Mesendoderm (in vitro differentiated cells): Measurements from ENCODE around the gene TBC1D21.

Source experiments
- DNase-seq: peaks from one replicate; pipeline ENCODE4 v3.0.0; 2013
- H2AK5ac ChIP-seq: 2 replicates; pipeline ENCODE4 v1.6.1; 2013; ENCODE audit warnings: low read length, inconsistent platforms
- H2BK120ac ChIP-seq: 2 replicates; pipeline ENCODE4 v1.6.1; 2013; ENCODE audit warnings: low read depth, mild to moderate bottlenecking, low read length, moderate library complexity, mixed read lengths
- H2BK15ac ChIP-seq: replicated peaks from 2 replicates; pipeline ENCODE4 v1.6.1; 2013; ENCODE audit warnings: low read depth, mild to moderate bottlenecking, moderate library complexity
- H2BK5ac ChIP-seq: 2 replicates; pipeline ENCODE4 v1.6.1; 2013; ENCODE audit warnings: low read length, inconsistent platforms
- H3K18ac ChIP-seq: 2 replicates; pipeline ENCODE4 v1.6.1; 2013; ENCODE audit warnings: mild to moderate bottlenecking, low read length, mixed read lengths
- H3K23ac ChIP-seq: one replicate; pipeline ENCODE4 v1.6.1; 2013; ENCODE audit warnings: low read length
- H3K27ac ChIP-seq: 2 replicates; pipeline ENCODE4 v1.5.1; 2013; ENCODE audit warnings: low read depth, mild to moderate bottlenecking, inconsistent platforms, low read length, moderate library complexity
- H3K27me3 ChIP-seq: 2 replicates; pipeline ENCODE4 v1.6.1; 2013; ENCODE audit warnings: low read length, control low read depth, mild to moderate bottlenecking, inconsistent platforms; ENCODE audit not compliant: insufficient read depth, poor library complexity
- H3K36me3 ChIP-seq: 2 replicates; pipeline ENCODE4 v1.6.1; 2013; ENCODE audit warnings: low read length, inconsistent platforms; ENCODE audit not compliant: control insufficient read depth, insufficient read depth
- H3K4ac ChIP-seq: one replicate; pipeline ENCODE4 v1.6.1; 2013; ENCODE audit warnings: low read depth, mild to moderate bottlenecking, low read length, moderate library complexity
- H3K4me1 ChIP-seq: 2 replicates; pipeline ENCODE4 v1.6.1; 2013; ENCODE audit warnings: low read depth, low read length, inconsistent platforms; ENCODE audit not compliant: control insufficient read depth
- H3K4me2 ChIP-seq: 2 replicates; pipeline ENCODE4 v1.6.1; 2013; ENCODE audit warnings: low read length
- H3K4me3 ChIP-seq: 2 replicates; pipeline ENCODE4 v1.5.1; 2013; ENCODE audit warnings: mild to moderate bottlenecking, low read length
- H3K56ac ChIP-seq: one replicate; pipeline ENCODE4 v1.6.1; 2013; ENCODE audit warnings: low read length
- H3K79me1 ChIP-seq: 2 replicates; pipeline ENCODE4 v1.6.1; 2013; ENCODE audit warnings: low read length, inconsistent platforms
- H3K79me2 ChIP-seq: 2 replicates; pipeline ENCODE4 v1.6.1; 2013; ENCODE audit warnings: mild to moderate bottlenecking, low read length; ENCODE audit not compliant: control insufficient read depth, insufficient read depth
- H3K9ac ChIP-seq: 2 replicates; pipeline ENCODE4 v1.6.1; 2013; ENCODE audit warnings: low read length, inconsistent platforms
- H4K5ac ChIP-seq: one replicate; pipeline ENCODE4 v1.6.1; 2013; ENCODE audit warnings: low read length
- H4K8ac ChIP-seq: one replicate; pipeline ENCODE4 v1.6.1; 2013; ENCODE audit warnings: low read depth, mild to moderate bottlenecking, control low read depth, low read length, moderate library complexity
- WGBS: extraction: QIAGEN DNeasy Blood & Tissue Kit; methylation state at CpG from one replicate; pipeline ENCODE4 v1.1.7; 2013; ENCODE audit warnings: low lambda C conversion rate, missing lambda C conversion rate; ENCODE audit not compliant: insufficient coverage; ENCODE audit errors: extremely low coverage; 5-methylcytosine and 5-hydroxymethylcytosine counted together

Gene TBC1D21

DNA sequence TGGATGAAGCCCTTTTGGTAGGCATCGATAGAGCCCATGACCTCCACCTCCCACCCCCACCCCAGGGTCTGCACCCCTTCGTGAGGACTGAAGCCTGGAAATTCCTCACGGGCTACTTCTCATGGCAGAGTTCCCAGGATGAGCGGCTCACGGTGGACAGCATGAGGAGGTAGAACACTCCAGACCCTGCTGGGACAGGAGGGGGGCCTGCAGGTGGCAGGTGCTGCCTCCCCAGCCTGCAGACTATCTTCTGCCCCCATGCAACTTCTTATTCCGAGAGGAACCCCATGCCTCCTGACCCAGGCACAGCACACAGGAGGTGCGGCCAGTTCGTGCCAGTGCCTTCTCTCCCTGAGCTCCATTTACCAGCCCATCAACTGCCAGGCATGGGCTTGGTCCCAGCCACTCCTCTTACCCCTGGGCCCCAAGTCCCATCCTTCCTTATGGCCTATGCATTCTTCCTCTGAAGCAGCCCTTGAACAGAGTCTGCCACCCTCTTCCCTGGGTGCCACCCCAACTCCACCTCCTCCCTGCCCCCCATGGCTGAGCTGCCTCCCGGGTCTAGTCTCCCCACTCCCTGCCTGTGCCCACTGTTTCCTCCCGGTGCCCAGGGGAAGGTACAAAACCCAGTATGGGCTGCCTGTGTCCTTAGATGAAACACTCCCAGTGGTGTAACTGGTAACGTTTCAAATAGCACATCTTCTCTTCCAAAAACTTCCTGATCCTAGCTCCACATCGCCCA, 8.4 kb downstream of the TBC1D21 start:
- Histone ChIP-seq H3K4ac (no peak overlapping the region), H3K27me3 (no peaks in the 10 kb centered on the region), H3K9ac (no peak overlapping the region), H2BK15ac (no peak overlapping the region), H3K79me1 (no peaks in the 10 kb centered on the region), H3K4me1 (no peaks in the 10 kb centered on the region), H3K36me3 (no peaks in the 10 kb centered on the region), H3K4me3 (no peak overlapping the region), H3K79me2 (no peaks in the 10 kb centered on the region), H3K4me2 (no peak overlapping the region), H3K27ac (no peak overlapping the region), H3K18ac (no peak overlapping the region), H4K8ac (no peak overlapping the region), H2BK120ac (no peak overlapping the region), H2AK5ac (no peak overlapping the region), H2BK5ac (no peak overlapping the region), H4K5ac (no peak overlapping the region), H3K23ac (no peak overlapping the region), H3K56ac (no peak overlapping the region)
- WGBS: no CpG with 5 or more reads among the region's 12 CpGs
- DNase-seq: no peak

DNA sequence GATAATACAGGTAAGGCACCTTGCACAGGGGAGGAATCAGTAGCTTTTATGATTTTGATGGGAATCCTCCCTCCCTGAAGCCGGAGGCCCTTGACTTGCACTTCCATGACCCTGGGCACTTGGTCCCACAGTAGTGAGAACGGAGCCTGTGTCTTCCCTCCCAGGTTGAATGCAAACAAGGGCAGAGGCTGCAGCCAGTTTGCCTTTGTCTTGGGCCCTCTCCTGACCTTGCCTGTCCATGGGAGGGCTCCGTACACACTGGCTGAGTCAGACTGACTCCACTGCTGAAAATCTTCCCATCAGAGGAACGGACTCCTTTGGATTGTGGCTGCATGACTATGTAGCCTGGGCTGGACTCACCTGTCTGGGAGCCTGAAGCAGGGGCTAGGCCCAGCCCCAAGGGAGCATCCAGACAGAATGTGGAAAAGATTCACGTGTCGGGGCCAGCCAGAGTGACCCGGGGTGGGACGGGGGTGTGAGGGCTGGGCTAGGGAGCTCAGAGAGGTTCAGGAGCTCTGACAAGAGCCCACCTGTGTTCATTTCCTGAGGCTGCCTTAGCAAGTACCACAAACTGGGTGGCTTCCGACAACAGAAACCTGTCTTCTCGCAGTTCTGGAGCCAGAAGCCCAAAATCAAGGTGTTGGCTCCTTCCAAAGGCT, 9.5 kb downstream of the TBC1D21 start:
- Histone ChIP-seq H3K56ac (no peak overlapping the region), H2BK15ac (no peak overlapping the region), H3K27me3 (no peaks in the 10 kb centered on the region), H3K4me1 (no peaks in the 10 kb centered on the region), H3K4ac (no peak overlapping the region), H3K18ac (no peak overlapping the region), H4K5ac (no peak overlapping the region), H3K4me2 (no peak overlapping the region), H3K79me2 (no peaks in the 10 kb centered on the region), H3K4me3 (no peak overlapping the region), H3K79me1 (no peaks in the 10 kb centered on the region), H3K36me3 (no peaks in the 10 kb centered on the region), H3K9ac (no peak overlapping the region), H3K23ac (no peak overlapping the region), H2AK5ac (no peak overlapping the region), H4K8ac (no peak overlapping the region), H2BK120ac (no peak overlapping the region), H2BK5ac (no peak overlapping the region), H3K27ac (no peak overlapping the region)
- WGBS: no CpG with 5 or more reads among the region's 10 CpGs
- DNase-seq: no peak

GRCh38 chr15:73884159-73884558, 10.8 kb downstream of the TBC1D21 start:
- H3K9ac ChIP-seq: no peak overlapping the region
- no peak overlapping the region for H2BK120ac ChIP-seq
- no peak overlapping the region for H3K56ac ChIP-seq
- H3K4me2 ChIP-seq: no peak overlapping the region
- H3K27me3 ChIP-seq: no peaks in the 10 kb centered on the region
- no peak overlapping the region for H2BK15ac ChIP-seq
- no CpG with 5 or more reads among the region's 3 CpGs for WGBS
- no peaks in the 10 kb centered on the region for H3K79me1 ChIP-seq
- H3K27ac ChIP-seq: no peak overlapping the region
- H2BK5ac ChIP-seq: no peak overlapping the region
- H3K4me1 ChIP-seq: no peaks in the 10 kb centered on the region
- no peak for DNase-seq
- no peaks in the 10 kb centered on the region for H3K79me2 ChIP-seq
- H2AK5ac ChIP-seq: no peak overlapping the region
- H3K36me3 ChIP-seq: no peaks in the 10 kb centered on the region
- no peak overlapping the region for H3K18ac ChIP-seq
- H3K4ac ChIP-seq: no peak overlapping the region
- H4K8ac ChIP-seq: no peak overlapping the region
- no peak overlapping the region for H4K5ac ChIP-seq
- no peak overlapping the region for H3K4me3 ChIP-seq
- H3K23ac ChIP-seq: no peak overlapping the region

GRCh38 chr15:73885954-73886700, 12.8 kb downstream of the TBC1D21 start:
- no peak overlapping the region for H3K27ac ChIP-seq
- no peak overlapping the region for H2BK120ac ChIP-seq
- no peak overlapping the region for H4K8ac ChIP-seq
- no peak overlapping the region for H3K4ac ChIP-seq
- H3K79me1 ChIP-seq: no peaks in the 10 kb centered on the region
- no peak for DNase-seq
- WGBS: no CpG with 5 or more reads among the region's 9 CpGs
- no peak overlapping the region for H2BK5ac ChIP-seq
- H3K9ac ChIP-seq: no peak overlapping the region
- no peaks in the 10 kb centered on the region for H3K79me2 ChIP-seq
- no peaks in the 10 kb centered on the region for H3K4me1 ChIP-seq
- no peak overlapping the region for H3K4me2 ChIP-seq
- H3K56ac ChIP-seq: no peak overlapping the region
- H3K36me3 ChIP-seq: no peaks in the 10 kb centered on the region
- no peaks in the 10 kb centered on the region for H3K27me3 ChIP-seq
- no peak overlapping the region for H3K18ac ChIP-seq
- no peak overlapping the region for H2AK5ac ChIP-seq
- no peak overlapping the region for H3K4me3 ChIP-seq
- H4K5ac ChIP-seq: no peak overlapping the region
- H2BK15ac ChIP-seq: no peak overlapping the region
- H3K23ac ChIP-seq: no peak overlapping the region

GRCh38 chr15:73886717-73887345, 13.5 kb downstream of the TBC1D21 start:
- H3K9ac ChIP-seq: no peak overlapping the region
- no peak overlapping the region for H3K4ac ChIP-seq
- H2BK5ac ChIP-seq: no peak overlapping the region
- H3K4me3 ChIP-seq: no peak overlapping the region
- no peak overlapping the region for H4K5ac ChIP-seq
- no CpG with 5 or more reads among the region's 5 CpGs for WGBS
- H2AK5ac ChIP-seq: no peak overlapping the region
- H3K27me3 ChIP-seq: no peaks in the 10 kb centered on the region
- no peak overlapping the region for H3K4me2 ChIP-seq
- no peaks in the 10 kb centered on the region for H3K79me2 ChIP-seq
- H2BK120ac ChIP-seq: no peak overlapping the region
- H2BK15ac ChIP-seq: no peak overlapping the region
- no peaks in the 10 kb centered on the region for H3K79me1 ChIP-seq
- no peak for DNase-seq
- no peak overlapping the region for H3K56ac ChIP-seq
- no peaks in the 10 kb centered on the region for H3K4me1 ChIP-seq
- H3K23ac ChIP-seq: no peak overlapping the region
- H4K8ac ChIP-seq: no peak overlapping the region
- no peak overlapping the region for H3K18ac ChIP-seq
- H3K36me3 ChIP-seq: no peaks in the 10 kb centered on the region
- no peak overlapping the region for H3K27ac ChIP-seq
